Ishikawa (cell line): ENCODE measurements around the gene TREH.
A peak's percentile ranks its signal among the peaks of the same experiment; 100 is the strongest.

Experiments
- CEBPB ChIP-seq: IDR thresholded peaks from 2 replicates; pipeline ENCODE4 v1.6.1; 2012
- CREB1 ChIP-seq: IDR thresholded peaks from 2 replicates; pipeline ENCODE4 v1.6.1; 2012; ENCODE audit warnings: low read depth
- EGR1 ChIP-seq: IDR thresholded peaks from 2 replicates; pipeline ENCODE4 v1.6.1; 2012
- EP300 ChIP-seq: IDR thresholded peaks from 2 replicates; pipeline ENCODE4 v1.6.1; 2012; ENCODE audit warnings: borderline replicate concordance
- FOXM1 ChIP-seq: IDR thresholded peaks from 2 replicates; pipeline ENCODE4 v1.6.1; 2012; ENCODE audit warnings: low read depth, borderline replicate concordance
- NFIC ChIP-seq: IDR thresholded peaks from 2 replicates; pipeline ENCODE4 v1.6.1; 2012
- RAD21 ChIP-seq: IDR thresholded peaks from 2 replicates; pipeline ENCODE4 v1.6.1; 2012; ENCODE audit warnings: low read depth
- TAF1 ChIP-seq: IDR thresholded peaks from 2 replicates; pipeline ENCODE4 v1.6.1; 2012; ENCODE audit warnings: low read depth, mild to moderate bottlenecking
- TCF12 ChIP-seq: IDR thresholded peaks from 2 replicates; pipeline ENCODE4 v1.6.1; 2012; ENCODE audit warnings: low read depth
- TEAD4 ChIP-seq: IDR thresholded peaks from 2 replicates; pipeline ENCODE4 v1.6.1; 2012
- USF1 ChIP-seq: IDR thresholded peaks from 2 replicates; pipeline ENCODE4 v1.6.1; 2012
- YY1 ChIP-seq: IDR thresholded peaks from 2 replicates; pipeline ENCODE4 v1.6.1; 2012; ENCODE audit warnings: low read depth
- ZBTB7A ChIP-seq: IDR thresholded peaks from 2 replicates; pipeline ENCODE4 v1.6.1; 2012; ENCODE audit warnings: low read depth
- TF ChIP-seq, protein P1 (sequence below): IDR thresholded peaks from 2 replicates; pipeline ENCODE4 v1.6.1; 2012; ENCODE audit warnings: low read depth, mild to moderate bottlenecking
- TF ChIP-seq, protein P2 (sequence below): IDR thresholded peaks from 2 replicates; pipeline ENCODE4 v1.6.1; 2012

TREH gene

DNA sequence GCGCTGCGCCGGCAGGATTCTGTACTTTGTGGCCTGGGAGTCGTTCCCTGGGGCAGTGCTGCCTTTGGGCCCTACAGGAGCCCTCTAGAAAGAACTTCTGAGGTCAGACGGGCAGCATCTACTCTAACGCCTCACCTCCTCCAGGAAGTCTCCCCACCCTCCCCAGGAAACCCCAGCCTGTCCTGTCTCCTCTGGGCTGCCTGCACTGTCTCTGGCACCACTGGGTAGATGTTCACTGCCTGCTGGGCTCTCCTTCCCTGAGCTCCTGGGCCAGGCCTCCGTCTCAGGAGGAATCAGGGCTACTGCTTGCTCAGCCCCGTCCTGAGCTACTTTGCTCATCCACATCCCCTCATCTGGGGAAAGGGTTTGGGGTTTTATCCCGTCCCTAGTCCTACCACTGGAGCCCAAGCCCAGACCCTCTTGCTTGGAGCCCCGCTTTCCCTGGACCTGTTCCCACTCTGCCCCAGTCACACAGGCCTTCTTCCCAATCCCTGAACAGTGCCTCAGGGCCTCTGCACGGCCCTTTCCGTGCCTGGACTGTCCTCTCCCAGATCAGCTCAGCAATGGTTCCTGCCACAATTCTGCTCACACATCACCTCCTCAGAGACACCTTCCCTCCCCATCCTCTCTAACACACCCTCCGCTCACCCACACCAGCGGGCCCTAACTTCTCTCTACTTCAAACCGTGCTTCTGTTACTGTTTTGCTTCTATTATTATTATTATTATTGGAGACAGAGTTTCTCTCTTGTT is 11.3 kb upstream of the TREH start:
- no peak for TF ChIP-seq TAF1
- TF ChIP-seq YY1, result no peak
- no peak for TF ChIP-seq RAD21
- TF ChIP-seq EGR1, result no peak
- TF ChIP-seq TCF12, result no peak
- TF ChIP-seq, protein P1, sequence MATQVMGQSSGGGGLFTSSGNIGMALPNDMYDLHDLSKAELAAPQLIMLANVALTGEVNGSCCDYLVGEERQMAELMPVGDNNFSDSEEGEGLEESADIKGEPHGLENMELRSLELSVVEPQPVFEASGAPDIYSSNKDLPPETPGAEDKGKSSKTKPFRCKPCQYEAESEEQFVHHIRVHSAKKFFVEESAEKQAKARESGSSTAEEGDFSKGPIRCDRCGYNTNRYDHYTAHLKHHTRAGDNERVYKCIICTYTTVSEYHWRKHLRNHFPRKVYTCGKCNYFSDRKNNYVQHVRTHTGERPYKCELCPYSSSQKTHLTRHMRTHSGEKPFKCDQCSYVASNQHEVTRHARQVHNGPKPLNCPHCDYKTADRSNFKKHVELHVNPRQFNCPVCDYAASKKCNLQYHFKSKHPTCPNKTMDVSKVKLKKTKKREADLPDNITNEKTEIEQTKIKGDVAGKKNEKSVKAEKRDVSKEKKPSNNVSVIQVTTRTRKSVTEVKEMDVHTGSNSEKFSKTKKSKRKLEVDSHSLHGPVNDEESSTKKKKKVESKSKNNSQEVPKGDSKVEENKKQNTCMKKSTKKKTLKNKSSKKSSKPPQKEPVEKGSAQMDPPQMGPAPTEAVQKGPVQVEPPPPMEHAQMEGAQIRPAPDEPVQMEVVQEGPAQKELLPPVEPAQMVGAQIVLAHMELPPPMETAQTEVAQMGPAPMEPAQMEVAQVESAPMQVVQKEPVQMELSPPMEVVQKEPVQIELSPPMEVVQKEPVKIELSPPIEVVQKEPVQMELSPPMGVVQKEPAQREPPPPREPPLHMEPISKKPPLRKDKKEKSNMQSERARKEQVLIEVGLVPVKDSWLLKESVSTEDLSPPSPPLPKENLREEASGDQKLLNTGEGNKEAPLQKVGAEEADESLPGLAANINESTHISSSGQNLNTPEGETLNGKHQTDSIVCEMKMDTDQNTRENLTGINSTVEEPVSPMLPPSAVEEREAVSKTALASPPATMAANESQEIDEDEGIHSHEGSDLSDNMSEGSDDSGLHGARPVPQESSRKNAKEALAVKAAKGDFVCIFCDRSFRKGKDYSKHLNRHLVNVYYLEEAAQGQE, result no peak
- TF ChIP-seq NFIC, result no peak
- TF ChIP-seq, protein P2, sequence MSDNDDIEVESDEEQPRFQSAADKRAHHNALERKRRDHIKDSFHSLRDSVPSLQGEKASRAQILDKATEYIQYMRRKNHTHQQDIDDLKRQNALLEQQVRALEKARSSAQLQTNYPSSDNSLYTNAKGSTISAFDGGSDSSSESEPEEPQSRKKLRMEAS, result no peak
- TF ChIP-seq ZBTB7A, result no peak
- no peak for TF ChIP-seq TEAD4
- no peak for TF ChIP-seq FOXM1
- no peak for TF ChIP-seq EP300
- TF ChIP-seq CREB1, result no peak
- no peak for TF ChIP-seq USF1
- TF ChIP-seq CEBPB, result no peak

- TF ChIP-seq RAD21, result peak; percentile 91
- peak; percentile 44; the same call in 1 of the 2 replicates for TF ChIP-seq USF1
- no peak; the same call in 1 of the 2 replicates for TF ChIP-seq FOXM1
- TF ChIP-seq, protein P2, result peak; percentile 46; the same call in 1 of the 2 replicates
- TF ChIP-seq YY1, result peak; percentile 24; the same call in 1 of the 2 replicates
- TF ChIP-seq, protein P1, result no peak
- TF ChIP-seq TEAD4, result no peak
- peak; percentile 78 for TF ChIP-seq NFIC
- peak; percentile 63 for TF ChIP-seq TCF12
- TF ChIP-seq ZBTB7A, result 0 out of 2 replicates have a peak, but pooled peaks have one; percentile 64
These were observed 10.6 kb upstream of the TREH start for GRCh38 chr11:118689852-118690552.

GRCh38 chr11:118689503-118689851 is 10.0 kb upstream of the TREH start:
- TF ChIP-seq TAF1, result no peak
- TF ChIP-seq YY1, result no peak
- TF ChIP-seq ZBTB7A, result no peak
- TF ChIP-seq, protein P2, result no peak

- TF ChIP-seq EP300, result no peak
- TF ChIP-seq CEBPB, result no peak
- no peak for TF ChIP-seq EGR1
- TF ChIP-seq FOXM1, result no peak
These were observed 9.5 kb upstream of the TREH start for GRCh38 chr11:118688851-118689502.

DNA sequence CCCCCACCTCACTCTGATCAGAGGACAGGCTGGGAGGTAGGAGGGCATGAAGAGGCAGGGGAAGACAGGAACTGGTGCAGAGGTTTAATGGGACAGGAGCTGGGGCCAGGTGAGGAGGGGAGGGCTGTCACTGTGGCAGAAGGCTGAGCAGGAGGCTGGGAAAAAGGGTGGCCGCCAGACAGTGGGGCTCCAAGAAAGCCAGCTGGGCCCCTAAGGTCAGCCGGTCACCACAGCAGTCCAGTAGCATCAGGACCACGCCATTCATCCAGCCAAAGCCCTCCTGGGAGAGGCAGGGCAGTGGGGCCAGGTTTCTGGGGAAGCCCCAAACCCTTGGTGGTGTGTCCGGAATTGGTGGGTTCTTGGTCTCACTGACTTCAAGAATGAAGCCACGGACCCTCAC is 8.5 kb upstream of the TREH start:
- no peak for TF ChIP-seq ZBTB7A
- no peak for TF ChIP-seq EP300
- no peak for TF ChIP-seq TCF12
- TF ChIP-seq, protein P1, result no peak
- TF ChIP-seq YY1, result no peak
- TF ChIP-seq RAD21, result no peak
- no peak for TF ChIP-seq CREB1
- TF ChIP-seq CEBPB, result no peak
- TF ChIP-seq NFIC, result no peak
- TF ChIP-seq TAF1, result no peak
- no peak for TF ChIP-seq TEAD4
- no peak for TF ChIP-seq EGR1
- no peak for TF ChIP-seq FOXM1
- no peak for TF ChIP-seq USF1
- TF ChIP-seq, protein P2, result no peak
